HTR-8/SVneo (cell line): ENCODE results near the gene CLIP2.
"Not testable (repeated sequence)": the region's sequence is repeated elsewhere in the genome, so short reads cannot be mapped to it uniquely, and the experiment has no call there.

ENCODE experiments used
- DNase-seq: peaks from one replicate; pipeline ENCODE4 v3.0.0; 2011; ENCODE audit warnings: low spot score, mixed read lengths; ENCODE audit not compliant: insufficient read length
- FAIRE-seq: peaks from 2 replicates; lab custom pipeline; 2011; peaks lifted over from hg19 to GRCh38; lab: Jason Lieb, UNC

Gene CLIP2

DNA sequence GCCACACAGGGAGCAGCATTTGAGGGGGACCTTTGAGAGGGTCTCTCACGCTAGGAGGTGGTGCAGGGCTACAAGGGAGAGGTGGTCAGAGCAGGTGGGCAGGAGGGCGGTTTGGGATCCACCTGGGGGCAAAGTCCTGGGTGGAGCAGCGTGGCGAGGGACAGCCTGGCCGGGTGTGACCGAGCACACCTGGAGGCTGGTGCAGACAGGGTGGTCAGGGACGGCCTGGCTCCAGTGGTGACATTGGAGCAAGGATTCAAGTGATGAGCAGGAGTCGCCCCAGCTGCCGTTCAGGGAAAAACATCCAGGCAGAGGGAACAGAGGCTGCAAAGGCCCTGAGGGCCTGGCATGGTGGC, 36.0 kb downstream of the CLIP2 start:
- FAIRE-seq: no peak
- no peak for DNase-seq

DNA sequence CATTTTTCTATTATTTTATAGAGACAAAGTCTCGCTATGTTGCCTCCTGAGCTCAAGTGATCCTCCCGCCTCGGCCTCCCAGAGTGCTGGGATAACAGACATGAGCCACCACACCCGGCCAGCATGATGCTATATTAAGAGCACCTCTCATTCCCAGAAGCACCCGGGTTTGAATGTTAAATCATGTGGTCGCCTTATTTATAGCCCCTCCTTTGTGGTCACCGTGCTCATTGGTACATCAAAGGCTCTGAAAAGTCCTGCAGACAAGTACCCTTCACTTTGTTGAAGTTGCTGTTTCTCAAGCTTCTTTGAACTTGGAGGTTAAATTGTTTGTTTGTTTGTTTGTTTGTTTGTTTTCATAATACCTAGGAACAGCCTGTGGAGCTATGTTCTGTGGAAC, 40.0 kb downstream of the CLIP2 start:
- DNase-seq (no peak), FAIRE-seq (no peak)

DNA sequence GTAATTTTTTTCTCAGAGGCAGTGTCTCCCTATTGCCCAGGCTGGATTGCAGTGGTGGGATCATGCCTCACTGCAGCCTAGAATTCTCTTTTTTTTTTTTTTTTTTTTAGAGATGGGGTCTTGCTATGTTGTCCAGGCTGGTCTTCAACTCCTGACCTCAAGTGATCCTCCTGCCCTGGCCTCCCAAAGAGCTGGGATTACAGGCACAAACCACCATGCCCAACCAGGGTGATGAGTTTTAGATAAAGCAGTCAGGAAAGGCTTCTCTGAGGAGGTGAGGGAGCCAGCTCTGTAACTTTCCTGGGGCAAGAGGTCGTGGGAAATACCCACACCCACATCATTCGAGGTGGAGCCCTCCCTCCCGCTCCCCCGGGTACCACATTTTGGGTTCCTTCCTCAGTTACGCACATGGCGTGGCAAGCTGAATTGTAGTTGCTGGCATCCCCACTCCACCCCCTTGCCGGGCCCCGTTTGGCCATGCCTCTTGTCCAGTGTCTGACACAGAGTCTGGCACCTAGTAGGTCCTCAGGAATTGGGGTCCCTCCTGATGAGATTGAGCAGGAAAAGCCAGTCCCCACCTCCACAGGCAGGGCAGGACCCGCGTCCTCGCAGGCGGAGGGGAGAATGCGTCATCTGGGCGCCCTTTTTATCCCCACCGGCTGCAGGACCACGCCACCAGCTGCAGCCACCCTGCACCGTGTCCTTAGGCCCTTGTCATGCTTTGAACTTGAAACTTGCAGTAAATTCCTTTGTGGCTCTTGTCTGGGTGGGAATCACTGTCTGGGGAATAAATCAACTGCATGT, 43.4 kb downstream of the CLIP2 start:
- no peak for FAIRE-seq
- DNase-seq: no peak

DNA sequence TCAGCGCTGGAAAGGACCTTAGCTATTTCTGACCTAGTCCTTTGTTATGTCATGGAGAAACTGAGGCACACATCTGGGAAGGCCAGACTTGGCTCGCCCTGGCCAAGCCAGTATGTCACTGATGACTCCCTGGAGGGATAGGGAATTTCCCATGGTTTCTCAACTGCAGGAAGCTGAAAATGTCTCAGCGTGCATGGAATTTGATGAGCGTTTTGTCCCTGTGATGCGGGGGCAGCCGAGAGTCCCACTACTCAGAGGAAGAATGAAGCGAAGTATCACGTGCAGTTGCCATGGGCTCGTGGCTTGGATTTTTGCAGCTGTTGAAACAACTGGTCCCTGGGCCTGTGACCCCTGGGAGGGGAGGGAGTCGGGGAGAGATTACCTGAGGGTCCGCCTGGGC, 44.8 kb downstream of the CLIP2 start:
- no peak for FAIRE-seq
- no peak for DNase-seq

DNA sequence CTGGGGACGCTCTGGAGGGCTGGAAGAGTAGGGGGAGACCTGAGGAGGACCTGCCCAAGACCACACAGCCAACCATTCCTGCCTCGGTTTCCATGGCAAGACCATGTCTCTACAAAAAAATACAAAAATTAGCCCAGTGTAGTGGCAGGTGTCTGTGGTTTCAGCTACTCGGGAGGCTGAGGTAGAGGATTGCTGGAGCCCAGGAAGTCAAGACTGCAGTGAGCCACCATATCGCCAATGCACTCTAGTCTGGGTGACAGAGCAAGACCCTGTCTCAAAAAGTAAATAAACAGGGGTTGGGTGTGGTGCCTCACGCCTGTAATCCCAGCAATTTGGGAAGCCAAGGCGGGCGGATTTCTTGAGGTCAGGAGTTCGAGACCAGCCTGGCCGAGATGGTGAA, 48.7 kb downstream of the CLIP2 start:
- no peak for DNase-seq

DNA sequence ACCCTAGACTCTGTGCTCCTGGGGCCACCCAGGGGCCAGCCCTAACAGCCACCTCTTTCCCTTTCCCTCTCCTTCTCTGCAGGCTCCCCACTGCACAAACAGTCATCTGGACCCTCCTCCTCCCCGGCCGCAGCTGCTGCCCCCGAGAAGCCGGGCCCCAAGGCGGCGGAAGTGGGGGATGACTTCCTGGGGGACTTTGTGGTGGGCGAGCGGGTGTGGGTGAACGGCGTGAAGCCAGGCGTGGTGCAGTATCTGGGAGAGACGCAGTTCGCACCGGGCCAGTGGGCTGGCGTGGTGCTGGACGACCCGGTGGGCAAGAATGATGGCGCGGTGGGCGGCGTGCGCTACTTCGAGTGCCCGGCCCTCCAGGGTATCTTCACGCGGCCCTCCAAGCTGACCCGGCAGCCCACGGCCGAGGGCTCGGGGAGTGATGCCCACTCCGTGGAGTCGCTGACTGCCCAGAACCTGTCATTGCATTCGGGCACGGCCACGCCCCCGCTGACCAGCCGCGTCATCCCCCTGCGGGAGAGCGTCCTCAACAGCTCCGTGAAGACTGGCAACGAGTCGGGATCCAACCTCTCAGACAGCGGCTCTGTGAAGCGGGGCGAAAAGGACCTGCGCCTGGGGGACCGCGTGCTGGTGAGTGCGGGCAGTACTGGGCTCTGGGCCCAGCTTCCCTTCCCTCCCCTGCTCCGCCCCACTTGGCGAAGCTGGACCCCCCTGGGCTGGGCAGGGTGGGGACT, 49.3 kb downstream of the CLIP2 start:
- no peak for DNase-seq
- no peak for FAIRE-seq

More for the DNA sequence above, 48.7 kb downstream of the CLIP2 start:
- FAIRE-seq: no peak

DNA sequence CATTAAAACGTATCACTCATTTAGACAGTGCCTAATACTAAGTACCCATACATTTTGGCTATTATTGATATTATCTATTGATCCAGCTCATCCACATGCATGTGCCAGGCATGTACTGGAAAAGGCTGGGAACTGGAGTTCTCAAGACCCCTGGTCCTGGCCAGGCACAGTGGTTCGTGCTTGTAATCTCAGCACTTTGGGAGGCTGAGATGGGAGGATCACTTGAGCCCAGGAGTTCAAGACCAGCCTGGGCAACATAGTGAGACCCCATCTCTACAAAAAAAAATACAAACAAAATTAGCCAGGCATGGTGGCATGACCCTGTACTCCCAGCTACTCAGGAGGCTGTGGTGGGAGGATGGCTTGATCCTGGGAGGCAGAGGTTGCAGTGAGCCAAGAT, 50.4 kb downstream of the CLIP2 start:
- FAIRE-seq, DNase-seq: not testable (repeated sequence)

DNA sequence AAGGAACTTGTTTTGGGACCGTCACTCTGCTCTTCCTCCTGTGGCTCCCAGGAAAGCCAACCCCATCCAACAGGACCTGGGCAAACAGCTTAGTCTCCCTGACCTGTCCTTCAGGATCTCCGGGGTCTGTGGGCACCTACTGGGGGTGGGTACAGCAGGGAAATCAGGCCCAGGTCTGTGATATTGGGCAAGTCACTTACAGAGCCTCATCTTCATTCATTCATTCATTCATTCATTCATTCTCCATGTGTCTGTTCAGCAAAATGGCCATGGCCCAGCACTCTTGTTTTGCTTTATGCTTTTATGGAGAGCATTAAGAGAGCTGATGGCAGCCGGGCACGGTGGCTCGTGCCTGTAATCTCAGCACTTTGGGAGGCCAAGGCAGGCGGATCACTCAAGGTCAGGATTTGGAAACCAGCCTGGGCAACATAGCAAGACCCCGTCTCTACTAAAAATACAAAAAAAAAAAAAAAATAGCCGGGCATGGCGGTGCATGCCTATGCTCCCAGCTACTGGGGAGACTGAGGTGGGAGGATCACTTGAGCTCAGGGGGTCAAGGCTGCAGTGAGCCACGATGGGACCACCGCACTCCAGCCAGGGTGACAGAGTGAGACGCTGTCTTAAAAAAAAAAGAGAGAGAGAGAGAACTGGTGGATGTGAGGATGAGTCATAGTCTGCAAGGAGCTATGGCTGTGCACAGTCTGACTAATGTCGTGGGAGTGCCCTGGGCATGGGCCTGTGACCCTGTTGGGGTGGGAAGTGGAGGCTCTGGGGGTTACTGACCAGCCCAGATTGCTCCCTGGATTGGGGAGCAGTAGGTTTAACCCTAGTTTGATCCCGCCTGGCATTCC, 54.3 kb downstream of the CLIP2 start:
- peak; percentile 65 for DNase-seq
- FAIRE-seq: no peak

DNA sequence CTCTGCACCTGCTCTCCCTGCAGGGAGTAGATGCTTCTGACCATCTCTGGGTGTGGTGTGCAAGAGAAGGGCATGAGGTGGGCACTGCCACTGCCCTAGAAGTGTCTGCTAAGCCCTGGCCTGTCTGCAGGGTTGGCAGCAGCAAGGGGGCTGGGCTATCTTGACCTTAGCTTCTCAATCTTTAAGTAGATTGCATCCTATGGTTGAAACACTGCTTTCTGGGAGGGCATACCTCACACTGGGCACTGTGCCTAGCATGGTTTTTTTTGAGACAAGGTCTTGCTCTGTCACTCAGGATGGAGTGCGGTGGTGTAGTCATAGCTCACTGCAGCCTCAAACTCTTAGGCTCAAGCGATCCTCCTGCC, 54.9 kb downstream of the CLIP2 start:
- DNase-seq (no peak), FAIRE-seq (no peak)

DNA sequence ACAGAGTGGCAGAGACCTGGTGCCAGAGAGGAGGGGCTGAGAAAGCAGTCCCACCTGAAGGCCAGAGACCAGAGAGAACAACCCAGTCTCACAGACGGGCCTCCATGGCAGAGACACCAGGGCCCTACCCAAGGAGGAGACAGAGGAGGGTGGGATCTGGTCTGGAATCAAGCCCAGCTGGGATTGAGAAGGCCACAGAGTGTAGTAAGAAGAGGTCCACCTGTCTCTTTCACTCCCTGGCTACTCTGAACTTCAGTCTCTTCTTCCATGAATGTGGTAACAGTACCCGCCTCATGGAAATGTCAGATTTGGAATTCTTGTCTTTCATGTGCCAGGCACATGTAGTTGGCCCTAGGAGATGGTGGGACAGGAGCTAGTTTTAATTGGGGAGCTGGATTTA, 55.6 kb downstream of the CLIP2 start:
- DNase-seq (no peak), FAIRE-seq (no peak)

DNA sequence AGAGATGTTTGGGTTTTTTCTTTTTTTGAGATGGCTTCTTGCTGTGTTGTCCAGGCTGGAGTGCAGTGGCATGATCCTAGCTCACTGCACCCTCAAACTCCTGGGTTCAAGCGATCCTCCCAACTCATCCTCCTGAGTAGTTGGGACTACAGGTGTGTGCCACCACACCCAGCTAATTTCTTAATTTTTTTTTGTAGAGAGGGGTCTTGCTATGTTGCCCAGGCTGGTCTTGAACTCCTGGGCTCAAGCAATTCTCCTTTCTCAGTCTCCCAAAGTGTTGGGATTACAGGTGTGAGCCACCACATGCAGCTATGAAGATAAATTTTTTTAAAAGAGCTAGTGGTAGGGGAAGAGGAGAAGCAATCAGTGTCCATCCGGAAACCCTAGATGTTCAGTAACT, 56.8 kb downstream of the CLIP2 start:
- DNase-seq (no peak), FAIRE-seq (no peak)

DNA sequence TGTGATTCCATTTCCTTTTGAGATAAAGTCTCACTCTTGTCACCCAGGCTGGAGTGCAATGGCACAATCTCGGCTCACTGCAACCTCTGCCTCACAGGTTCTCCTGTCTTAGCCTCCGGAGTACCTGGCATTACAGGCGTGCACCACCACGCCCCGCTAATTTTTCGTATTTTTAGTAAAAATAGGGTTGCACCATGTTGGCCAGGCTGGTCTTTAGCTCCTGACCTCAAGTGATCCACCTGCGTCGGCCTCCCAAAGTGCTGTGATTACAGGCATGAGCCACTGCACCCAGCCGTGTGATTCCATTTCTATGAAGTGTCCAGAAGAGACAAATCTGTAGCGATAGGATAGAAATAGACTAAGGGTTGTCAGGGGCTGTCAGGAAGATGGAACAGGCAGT, 60.4 kb downstream of the CLIP2 start:
- no peak for FAIRE-seq

DNA sequence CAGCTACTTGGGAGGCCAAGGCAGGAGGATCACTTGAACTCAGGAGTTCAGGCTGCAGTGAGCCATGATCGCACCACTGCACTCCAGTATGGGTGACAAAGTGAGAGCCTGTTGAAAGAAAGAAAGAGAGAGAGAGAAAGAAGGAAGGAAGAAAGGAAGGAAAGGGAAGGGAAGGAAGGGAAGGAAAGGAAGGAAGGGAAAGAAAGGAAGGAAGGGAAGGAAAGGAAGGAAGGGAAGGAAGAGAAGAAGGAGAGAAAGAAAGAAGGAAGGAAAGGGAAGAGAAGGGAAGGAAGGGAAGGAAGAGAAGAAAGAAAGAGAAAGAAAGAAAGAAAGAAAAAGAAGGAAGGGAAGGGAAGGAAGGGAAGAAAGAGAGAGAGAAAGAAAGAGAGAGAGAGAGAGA, 61.5 kb downstream of the CLIP2 start:
- FAIRE-seq: no peak

More for the DNA sequence above, 60.4 kb downstream of the CLIP2 start:
- no peak for DNase-seq

DNA sequence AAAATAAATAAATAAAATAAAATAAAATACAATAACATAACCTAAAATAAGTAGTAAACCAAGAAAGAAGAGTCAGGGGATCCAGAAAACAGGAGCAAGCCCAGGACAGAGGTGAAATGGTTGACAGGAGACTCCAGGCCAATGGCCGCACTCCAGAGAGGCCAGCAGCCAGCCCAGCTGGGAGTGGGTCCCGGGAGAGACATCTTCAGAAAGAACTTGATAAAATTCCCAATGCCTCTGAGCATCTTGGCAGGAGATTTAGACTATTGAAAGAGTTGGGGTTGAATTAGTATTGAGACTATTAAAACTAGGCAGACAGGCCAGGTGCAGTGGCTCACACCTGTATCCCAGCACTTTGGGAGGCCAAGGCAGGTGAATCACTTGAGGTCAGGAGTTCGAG, 62.6 kb downstream of the CLIP2 start:
- no peak for DNase-seq
- FAIRE-seq: no peak

More for the DNA sequence above, 61.5 kb downstream of the CLIP2 start:
- DNase-seq: no peak

DNA sequence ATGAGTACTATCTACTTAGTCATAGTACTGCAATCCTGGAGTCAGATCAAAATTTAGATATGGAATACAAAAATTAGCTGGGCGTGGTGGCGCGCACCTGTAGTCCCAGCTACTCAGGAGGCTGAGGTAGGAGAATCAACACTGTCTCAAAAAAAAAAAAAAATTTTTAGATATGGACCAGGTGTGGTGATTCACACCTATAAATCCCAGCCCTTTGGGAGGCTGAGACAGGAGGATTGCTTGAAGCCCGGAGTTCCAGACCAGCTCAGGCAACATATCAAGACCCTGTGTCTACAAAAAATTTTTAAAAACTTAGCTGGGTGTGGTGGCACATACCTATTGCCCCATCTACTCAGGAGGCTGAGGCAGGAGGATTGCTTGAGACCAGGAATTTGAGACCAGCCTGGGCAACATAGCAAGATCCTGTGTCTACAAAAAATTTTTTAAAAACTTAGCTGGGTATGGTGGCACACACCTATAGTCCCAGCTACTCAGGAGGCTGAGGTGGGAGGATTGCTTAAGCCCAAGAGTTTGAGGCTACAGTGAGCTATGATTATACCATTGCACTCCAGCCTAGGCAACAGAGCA, 63.4 kb downstream of the CLIP2 start:
- DNase-seq, FAIRE-seq: not testable (repeated sequence)

DNA sequence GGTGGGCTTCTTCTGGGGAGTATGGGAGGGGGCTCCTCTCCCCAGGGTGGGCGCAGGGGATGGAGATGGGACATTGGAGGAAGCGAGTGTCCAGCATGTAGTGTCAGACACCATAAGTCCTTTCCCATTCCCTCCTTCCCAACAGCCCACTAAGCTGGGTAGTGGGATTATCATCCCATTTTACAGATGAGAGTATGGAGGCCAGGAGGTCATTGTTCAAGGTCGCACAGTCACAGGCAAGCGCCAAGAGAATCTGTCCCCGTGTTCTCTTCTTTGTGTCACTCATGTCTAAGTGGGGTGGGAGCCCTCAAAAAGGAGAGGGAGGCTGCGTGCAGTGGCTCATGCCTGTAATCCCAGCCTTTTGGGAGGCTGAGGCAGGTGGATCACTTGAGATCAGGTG, 64.8 kb downstream of the CLIP2 start:
- DNase-seq (no peak), FAIRE-seq (no peak)

DNA sequence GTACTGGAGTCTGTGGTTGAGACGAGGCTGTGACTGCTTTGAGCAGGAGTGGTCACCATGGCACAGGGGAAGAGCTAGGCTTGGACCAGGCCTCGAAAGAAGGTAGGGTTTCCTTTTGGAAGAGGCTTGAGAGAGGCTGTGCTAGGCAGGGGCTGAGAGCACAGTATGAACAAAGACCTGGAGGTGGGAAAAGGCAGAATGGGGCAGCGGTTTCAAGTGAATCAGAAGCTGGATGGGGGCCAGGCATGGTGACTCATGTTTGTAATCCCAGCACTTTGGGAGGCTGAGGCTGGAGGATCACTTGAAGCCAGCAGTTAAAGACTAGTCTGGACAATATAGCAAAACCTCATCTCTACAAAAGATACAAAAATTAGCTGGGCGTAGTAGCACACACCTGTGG, 65.9 kb downstream of the CLIP2 start:
- no peak for FAIRE-seq
- peak; percentile 37 for DNase-seq

DNA sequence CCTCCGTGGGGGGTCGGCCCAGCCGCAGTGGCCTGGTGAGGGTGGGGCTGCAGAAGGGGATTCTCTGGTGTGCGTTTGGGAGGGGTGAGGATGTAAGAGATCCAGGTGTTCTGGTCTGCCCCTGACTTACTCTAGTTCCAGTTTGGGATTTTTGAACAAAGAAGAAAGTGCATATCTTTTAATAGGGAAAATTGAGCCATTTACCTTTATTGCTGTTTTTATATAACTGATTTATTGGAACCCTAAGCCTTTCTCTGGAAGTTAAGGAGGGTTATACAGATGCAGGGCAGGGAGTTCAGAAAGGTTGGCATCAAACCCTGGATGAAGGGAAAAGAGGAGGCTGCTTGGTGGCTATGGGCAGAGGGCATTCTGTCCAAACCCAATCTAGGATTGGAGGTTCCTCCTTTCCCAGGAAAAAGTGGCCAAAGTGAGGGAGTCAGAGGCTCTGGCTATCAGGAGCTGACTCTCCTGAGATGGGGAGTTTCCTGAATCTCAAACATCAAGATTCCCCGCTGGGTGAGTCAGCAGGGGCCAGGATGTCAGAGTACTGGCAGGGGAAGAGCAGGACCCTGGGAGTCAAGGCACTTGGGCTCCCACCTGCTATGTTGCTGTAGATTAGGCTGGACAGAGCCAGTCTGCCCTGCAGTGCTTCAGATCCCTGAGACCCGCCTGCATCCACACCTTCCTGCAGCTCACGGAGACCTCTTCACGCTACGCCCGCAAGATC, 67.5 kb downstream of the CLIP2 start:
- no peak for FAIRE-seq

DNA sequence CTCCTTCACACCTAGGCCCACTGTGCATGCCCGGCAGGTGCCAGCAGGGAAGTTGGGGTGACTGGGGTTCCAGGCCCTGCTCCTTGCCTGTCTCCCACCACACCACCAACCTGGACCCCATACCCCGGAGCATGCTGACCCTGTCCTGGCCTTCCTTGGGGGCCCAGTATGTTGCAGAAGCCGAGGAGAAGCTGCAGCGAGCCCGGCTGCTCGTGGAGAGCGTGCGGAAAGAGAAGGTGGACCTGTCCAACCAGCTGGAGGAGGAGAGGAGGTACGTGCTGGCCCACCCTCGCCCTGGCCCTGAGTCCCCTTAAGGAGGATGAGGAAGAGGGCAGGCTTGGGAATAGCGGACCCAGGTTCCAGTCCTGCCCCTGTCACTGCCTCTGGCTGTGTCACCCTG, 70.8 kb downstream of the CLIP2 start:
- FAIRE-seq (no peak), DNase-seq (no peak)

More for the DNA sequence above, 67.5 kb downstream of the CLIP2 start:
- DNase-seq: peak; percentile 28

DNA sequence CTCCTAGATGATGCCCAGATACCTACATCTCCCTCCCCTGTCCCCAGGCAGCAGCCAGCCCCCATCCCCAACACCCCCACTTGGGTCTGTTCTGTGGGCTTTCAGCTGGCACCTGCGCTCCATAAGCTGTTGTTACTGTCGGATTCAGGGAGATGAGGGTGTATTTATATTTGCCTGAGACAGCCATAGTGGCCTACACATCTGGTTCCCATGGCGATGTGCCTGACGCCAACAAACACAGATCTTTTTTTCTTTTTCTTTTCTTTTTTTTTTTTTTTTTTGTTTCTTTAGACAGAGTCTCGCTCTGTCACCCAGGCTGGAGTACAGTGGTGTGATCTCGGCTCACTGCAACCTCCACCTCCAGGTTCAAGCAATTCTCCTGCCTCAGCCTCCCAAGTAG, 73.1 kb downstream of the CLIP2 start:
- FAIRE-seq: no peak
- no peak for DNase-seq
